ENCODE results near the gene SPATA3.

SPATA3 gene

DNA sequence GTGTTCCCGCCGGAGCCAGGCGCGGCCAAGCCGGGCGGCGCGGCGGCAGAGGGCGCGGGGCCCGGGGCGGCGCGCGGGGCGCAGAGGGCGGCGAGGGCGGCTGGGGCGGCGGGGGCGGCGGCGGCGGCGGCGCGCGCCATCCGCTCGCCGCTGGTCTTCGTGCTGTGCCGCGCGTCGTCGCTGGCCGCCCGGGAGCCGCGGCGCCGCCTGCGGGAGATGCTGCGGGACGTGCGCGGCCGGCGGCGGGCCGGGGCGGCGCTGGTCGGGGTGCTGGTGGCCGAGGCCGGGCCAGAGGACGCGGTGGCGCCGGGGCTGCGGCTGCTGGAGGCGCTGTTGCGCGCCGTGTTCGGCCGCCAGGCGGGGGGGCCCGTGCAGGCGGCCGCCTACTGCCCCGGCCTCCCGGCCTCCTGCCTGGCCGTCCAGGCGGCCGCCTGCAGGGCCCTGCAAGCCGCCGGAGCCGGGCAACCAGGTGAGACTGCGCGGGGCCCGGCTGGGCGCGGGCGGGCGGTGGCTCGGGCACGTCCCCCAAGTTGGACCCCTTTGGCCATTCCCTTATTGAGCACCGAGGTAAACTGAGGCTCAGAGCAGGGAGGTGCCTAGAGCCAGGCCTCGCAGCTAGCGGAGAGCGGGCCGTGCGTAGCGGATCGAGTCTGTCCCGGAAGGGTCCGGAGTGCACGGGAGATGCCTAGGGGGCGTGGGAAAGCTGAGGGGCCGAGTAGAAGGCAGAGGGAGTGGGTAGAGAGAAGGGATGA is 42.0 kb downstream of the SPATA3 start:
- CTCF ChIA-PET = no interaction called here
- POLR2A ChIA-PET = no interaction called here
- no peak for DNase-seq (ENCODE audit: low read depth, low spot score)
- TF ChIP-seq, protein P1, sequence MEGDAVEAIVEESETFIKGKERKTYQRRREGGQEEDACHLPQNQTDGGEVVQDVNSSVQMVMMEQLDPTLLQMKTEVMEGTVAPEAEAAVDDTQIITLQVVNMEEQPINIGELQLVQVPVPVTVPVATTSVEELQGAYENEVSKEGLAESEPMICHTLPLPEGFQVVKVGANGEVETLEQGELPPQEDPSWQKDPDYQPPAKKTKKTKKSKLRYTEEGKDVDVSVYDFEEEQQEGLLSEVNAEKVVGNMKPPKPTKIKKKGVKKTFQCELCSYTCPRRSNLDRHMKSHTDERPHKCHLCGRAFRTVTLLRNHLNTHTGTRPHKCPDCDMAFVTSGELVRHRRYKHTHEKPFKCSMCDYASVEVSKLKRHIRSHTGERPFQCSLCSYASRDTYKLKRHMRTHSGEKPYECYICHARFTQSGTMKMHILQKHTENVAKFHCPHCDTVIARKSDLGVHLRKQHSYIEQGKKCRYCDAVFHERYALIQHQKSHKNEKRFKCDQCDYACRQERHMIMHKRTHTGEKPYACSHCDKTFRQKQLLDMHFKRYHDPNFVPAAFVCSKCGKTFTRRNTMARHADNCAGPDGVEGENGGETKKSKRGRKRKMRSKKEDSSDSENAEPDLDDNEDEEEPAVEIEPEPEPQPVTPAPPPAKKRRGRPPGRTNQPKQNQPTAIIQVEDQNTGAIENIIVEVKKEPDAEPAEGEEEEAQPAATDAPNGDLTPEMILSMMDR (IDR thresholded peaks at IDR 0.05; ENCODE audit: insufficient read depth, low read length, missing control alignments) = no peak
- H3K4me3 ChIP-seq (ENCODE audit: low read depth, low read length) = peak overlapping the region; percentile 1; the same call in 1 of the 2 replicates

DNA sequence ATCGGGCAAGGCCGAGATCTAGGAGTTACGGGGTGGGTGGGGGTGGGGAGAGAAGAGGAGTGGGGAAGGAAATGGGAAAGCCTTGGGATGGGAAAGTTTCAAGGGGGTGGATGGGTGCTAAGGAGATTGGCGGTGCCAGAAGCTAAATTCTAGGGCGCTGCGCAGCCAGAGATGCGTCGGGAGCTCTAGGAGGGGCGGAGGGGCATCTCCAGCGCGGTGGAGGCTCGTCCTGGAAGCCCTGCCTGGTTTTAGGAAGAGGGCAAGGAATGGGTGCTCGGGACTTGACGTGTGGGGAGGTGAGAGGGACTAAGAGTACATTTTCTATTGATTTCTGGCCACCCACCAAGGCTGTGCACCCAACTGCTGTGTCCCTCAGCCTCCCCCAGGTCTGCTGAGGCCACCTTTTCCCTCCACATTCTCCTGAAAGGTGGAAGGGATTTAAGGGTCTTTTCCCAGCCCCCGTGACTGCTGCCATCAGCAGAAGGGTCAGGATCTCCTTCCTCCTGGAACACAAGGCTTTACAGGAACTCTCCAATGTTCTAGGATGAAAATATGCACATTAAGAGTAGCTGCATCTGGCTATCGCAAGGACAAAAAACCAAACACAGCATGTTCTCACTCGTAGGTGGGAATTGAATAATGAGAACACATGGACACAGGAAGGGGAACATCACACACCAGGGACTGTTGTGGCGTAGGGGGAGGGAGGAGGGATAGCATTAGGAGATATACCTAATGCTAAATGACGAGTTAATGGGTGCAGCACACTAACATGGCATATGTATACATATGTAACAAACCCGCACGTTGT is 42.8 kb downstream of the SPATA3 start:
- ChIA-PET POLR2A (no interaction called here), CTCF (no interaction called here)
- H3K4me3 ChIP-seq (ENCODE audit: low read depth, low read length) = no peak overlapping the region
- no peak for DNase-seq (ENCODE audit: low read depth, low spot score)
- TF ChIP-seq, protein P1 (IDR thresholded peaks at IDR 0.05; ENCODE audit: insufficient read depth, low read length, missing control alignments) = no peak

DNA sequence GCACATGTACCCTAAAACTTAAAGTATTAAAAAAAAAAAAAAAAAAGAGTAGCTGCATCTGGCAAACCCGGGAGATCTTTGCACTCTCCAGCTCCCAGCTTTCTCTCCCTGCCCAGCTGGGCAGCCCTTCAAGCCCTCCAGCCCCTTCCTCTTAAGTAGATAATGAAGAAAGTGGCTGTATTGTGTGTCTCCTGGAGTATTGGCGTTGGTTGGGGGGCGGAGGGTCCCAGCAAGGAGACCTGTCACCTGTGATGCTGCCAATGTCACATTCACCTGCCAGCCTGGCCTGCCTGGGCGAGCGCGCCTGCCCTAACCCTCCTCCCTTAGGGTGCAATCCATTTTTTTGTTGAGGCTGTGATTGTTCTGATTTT is 43.4 kb downstream of the SPATA3 start:
- H3K4me3 ChIP-seq (ENCODE audit: low read depth, low read length) = no peak overlapping the region
- ChIA-PET CTCF (interaction anchor here (2.1 kb wide), 1 partner anchor 14 kb away, joined by 17 read pairs; no protein-coding TSS in a partner anchor), POLR2A (no interaction called here)
- TF ChIP-seq, protein P1 (IDR thresholded peaks at IDR 0.05; ENCODE audit: insufficient read depth, low read length, missing control alignments) = no peak
- no peak for DNase-seq (ENCODE audit: low read depth, low spot score)

DNA sequence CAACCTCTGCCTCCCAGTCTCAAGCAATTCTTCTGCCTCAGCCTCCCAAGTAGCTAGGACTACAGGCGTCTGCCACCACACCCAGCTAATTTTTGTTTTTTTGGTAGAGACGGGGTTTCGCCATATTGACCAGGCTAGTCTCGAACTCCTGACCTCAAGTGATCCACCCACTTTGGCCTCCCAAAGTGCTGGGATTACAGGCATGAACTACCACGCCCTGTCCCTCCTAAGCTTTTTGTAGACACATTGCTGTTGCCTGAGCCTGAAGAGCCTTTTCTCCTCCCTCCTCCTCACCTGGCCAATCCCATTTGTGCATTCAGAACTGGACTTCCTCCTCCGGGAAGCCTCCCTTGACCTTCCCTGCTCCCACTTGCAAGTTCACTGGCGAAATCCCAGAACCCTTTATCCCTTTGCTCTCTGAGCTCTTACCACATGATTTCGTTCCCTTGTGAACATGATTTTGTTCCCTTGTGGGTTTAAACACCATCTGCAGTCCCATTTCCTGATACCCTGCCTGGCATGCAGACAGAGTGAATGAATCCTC is 44.0 kb downstream of the SPATA3 start:
- TF ChIP-seq, protein P1 (IDR thresholded peaks at IDR 0.05; ENCODE audit: insufficient read depth, low read length, missing control alignments) = no peak
- DNase-seq (ENCODE audit: low read depth, low spot score) = no peak
- ChIA-PET POLR2A (no interaction called here), CTCF (interaction anchor here (2.1 kb wide), 1 partner anchor 13 kb away, joined by 17 read pairs; no protein-coding TSS in a partner anchor)
- no peak overlapping the region for H3K4me3 ChIP-seq (ENCODE audit: low read depth, low read length)

DNA sequence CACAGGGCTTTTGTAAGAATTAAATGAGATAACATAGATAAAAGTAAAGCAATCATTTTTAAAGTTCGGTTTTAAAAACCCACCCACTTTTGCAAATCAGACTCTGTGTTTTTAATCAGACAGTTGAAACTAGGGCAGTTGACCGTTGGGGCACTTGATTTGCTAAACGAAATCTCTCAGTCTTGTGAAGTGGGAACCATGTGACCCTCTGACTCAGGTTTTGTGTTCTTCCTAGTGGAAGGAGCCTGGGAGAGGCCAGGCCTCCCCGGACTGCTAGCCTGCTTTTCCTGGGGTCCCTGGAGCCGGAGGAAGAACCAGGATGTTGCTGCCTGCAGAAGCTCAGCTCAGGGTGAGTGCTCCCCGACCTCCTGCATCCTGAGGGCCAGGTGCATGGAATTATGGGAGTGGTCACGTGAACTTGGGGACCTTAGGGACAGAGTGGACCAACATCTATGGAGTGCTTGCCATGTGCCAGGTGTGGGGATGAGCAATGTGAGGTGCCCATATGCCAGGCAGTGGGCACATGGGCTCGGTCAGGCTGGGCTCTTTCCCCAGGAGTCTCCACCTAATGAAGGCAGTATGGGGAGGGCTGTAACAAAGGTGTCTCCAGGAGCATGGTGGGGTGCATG is 45.3 kb downstream of the SPATA3 start:
- ChIA-PET CTCF (interaction anchor here (2.1 kb wide), 1 partner anchor 12 kb away, joined by 17 read pairs; no protein-coding TSS in a partner anchor), POLR2A (no interaction called here)
- TF ChIP-seq, protein P1 (IDR thresholded peaks at IDR 0.05; ENCODE audit: insufficient read depth, low read length, missing control alignments) = no peak
- no peak for DNase-seq (ENCODE audit: low read depth, low spot score)
- no peak overlapping the region for H3K4me3 ChIP-seq (ENCODE audit: low read depth, low read length)
